Caco-2 (cell line): ENCODE results near the gene NPIPA7. TPM values are rescaled to one million over a fixed set of nuclear protein-coding genes. Genes with fewer than 3 reads are reported as not detected.
"Not testable (repeated sequence)": the region's sequence is repeated elsewhere in the genome, so short reads cannot be mapped to it uniquely, and the experiment has no call there.

Experiments
- BruUV-seq: library from RNA; stranded (reverse); fragments of 400-500 nt; replicated peaks from 2 replicates; lab custom pipeline; 2021; lab: Mats Ljungman, UMichigan
- CTCF ChIA-PET: fragments of 300-600 bp; sonication (Branson Sonifier 250); formaldehyde crosslinking; loops from one replicate; lab custom pipeline; 2022; ENCODE audit warnings: antibody characterized with exemption; lab: Charles Lee
- POLR2A ChIA-PET: fragments of 300-600 bp; sonication (Branson Sonifier 250); formaldehyde crosslinking; loops from one replicate; lab custom pipeline; 2022; ENCODE audit warnings: antibody characterized with exemption; lab: Charles Lee
- DNase-seq, 2 experiments: peaks; one replicate each; pipeline versions ENCODE4 v3.0.0 to v3.0.0-alpha.2; 2020 to 2022
- H3K27me3 ChIP-seq: replicated peaks from 2 replicates; pipeline ENCODE4 v1.6.0; 2011; ENCODE audit warnings: low read length; ENCODE audit not compliant: control insufficient read depth, insufficient read depth
- H3K36me3 ChIP-seq: 2 replicates; pipeline ENCODE4 v1.5.1; 2011; ENCODE audit warnings: low read length; ENCODE audit not compliant: control insufficient read depth, insufficient read depth
- H3K4me1 ChIP-seq: fragments of 250-450 bp; sonication (Bioruptor Pico); 2 replicates; pipeline ENCODE4 v1.5.1; 2020; ENCODE audit warnings: mild to moderate bottlenecking
- H3K4me3 ChIP-seq: 2 replicates; pipeline ENCODE4 v1.5.1; 2011; ENCODE audit warnings: low read depth, mild to moderate bottlenecking, control low read depth, low read length
- H3K9me3 ChIP-seq: fragments of 250-450 bp; sonication (Bioruptor Pico); 2 replicates; pipeline ENCODE4 v1.5.1; 2020; ENCODE audit warnings: mild to moderate bottlenecking, moderate library complexity
- H3K27ac Mint-ChIP-seq: one replicate; pipeline ENCODE4 v1.8.0; 2022; ENCODE audit warnings: mixed read lengths; ENCODE audit not compliant: unreplicated experiment
- H3K27me3 Mint-ChIP-seq: one replicate; pipeline ENCODE4 v1.8.0; 2022; ENCODE audit warnings: mixed read lengths; ENCODE audit not compliant: insufficient read depth, unreplicated experiment
- H3K36me3 Mint-ChIP-seq: one replicate; pipeline ENCODE4 v1.8.0; 2022; ENCODE audit warnings: mild to moderate bottlenecking, mixed read lengths; ENCODE audit not compliant: insufficient read depth, unreplicated experiment
- H3K4me1 Mint-ChIP-seq: one replicate; pipeline ENCODE4 v1.8.0; 2022; ENCODE audit warnings: low read depth, mixed read lengths; ENCODE audit not compliant: unreplicated experiment
- H3K4me3 Mint-ChIP-seq: one replicate; pipeline ENCODE4 v1.8.0; 2022; ENCODE audit warnings: mild to moderate bottlenecking, moderate library complexity, mixed read lengths; ENCODE audit not compliant: unreplicated experiment
- H3K9me3 Mint-ChIP-seq: one replicate; pipeline ENCODE4 v1.8.0; 2022; ENCODE audit warnings: mixed read lengths; ENCODE audit not compliant: unreplicated experiment
- intact Hi-C: fragments of 100-400 bp; cut with micrococcal nuclease; formaldehyde crosslinking; loops from one replicate; pipeline ENCODE4 v1.10.0; 2022; ENCODE audit not compliant: unreplicated experiment
- total RNA-seq: library from RNA; stranded (reverse); gene quantifications from 2 replicates; pipeline ENCODE4 v1.2.3, GENCODE V29; 2022

NPIPA7 gene
- total RNA-seq, 1 experiment from 2014 or later: 3.4 TPM

- POLR2A ChIA-PET, intact Hi-C loops, H3K9me3 ChIP-seq: not testable (repeated sequence)
These were observed 38.1 kb downstream of the NPIPA7 start for GRCh38 chr16:16417071-16417470.

GRCh38 chr16:16417914-16418544 lies 39.1 kb downstream of the NPIPA7 start:
- POLR2A ChIA-PET, CTCF ChIA-PET, H3K9me3 ChIP-seq, BruUV-seq, DNase-seq, H3K36me3 ChIP-seq, H3K27me3 ChIP-seq, H3K4me1 ChIP-seq, H3K27ac Mint-ChIP-seq, H3K27me3 Mint-ChIP-seq, H3K4me3 Mint-ChIP-seq, H3K4me1 Mint-ChIP-seq, intact Hi-C loops, H3K36me3 Mint-ChIP-seq, H3K9me3 Mint-ChIP-seq, H3K4me3 ChIP-seq: not testable (repeated sequence)

More at GRCh38 chr16:16417071-16417470, 38.1 kb downstream of the NPIPA7 start:
- H3K4me3 ChIP-seq, H3K36me3 ChIP-seq, H3K27me3 ChIP-seq, H3K36me3 Mint-ChIP-seq, BruUV-seq, H3K4me1 ChIP-seq, H3K9me3 Mint-ChIP-seq, H3K4me1 Mint-ChIP-seq, H3K4me3 Mint-ChIP-seq, H3K27ac Mint-ChIP-seq, CTCF ChIA-PET, H3K27me3 Mint-ChIP-seq, DNase-seq: not testable (repeated sequence)

- H3K9me3 Mint-ChIP-seq, H3K27ac Mint-ChIP-seq, H3K9me3 ChIP-seq, H3K36me3 Mint-ChIP-seq, H3K27me3 ChIP-seq, POLR2A ChIA-PET, H3K36me3 ChIP-seq, BruUV-seq, DNase-seq, H3K27me3 Mint-ChIP-seq, H3K4me1 Mint-ChIP-seq, CTCF ChIA-PET, H3K4me3 Mint-ChIP-seq, intact Hi-C loops, H3K4me1 ChIP-seq, H3K4me3 ChIP-seq: not testable (repeated sequence)
These were observed 41.6 kb downstream of the NPIPA7 start for GRCh38 chr16:16420515-16420914.

- BruUV-seq, H3K4me1 ChIP-seq, H3K36me3 Mint-ChIP-seq, H3K9me3 Mint-ChIP-seq, CTCF ChIA-PET, H3K27me3 Mint-ChIP-seq, H3K27ac Mint-ChIP-seq, POLR2A ChIA-PET, H3K4me1 Mint-ChIP-seq, H3K4me3 Mint-ChIP-seq, H3K4me3 ChIP-seq, H3K36me3 ChIP-seq, H3K9me3 ChIP-seq, DNase-seq, H3K27me3 ChIP-seq, intact Hi-C loops: not testable (repeated sequence)
These were observed 46.2 kb downstream of the NPIPA7 start for GRCh38 chr16:16425146-16425545.

- DNase-seq, H3K9me3 ChIP-seq, H3K9me3 Mint-ChIP-seq, H3K36me3 Mint-ChIP-seq, H3K27ac Mint-ChIP-seq, H3K4me3 Mint-ChIP-seq, H3K4me3 ChIP-seq, H3K4me1 Mint-ChIP-seq, intact Hi-C loops, H3K36me3 ChIP-seq, H3K27me3 ChIP-seq, CTCF ChIA-PET, POLR2A ChIA-PET, BruUV-seq, H3K27me3 Mint-ChIP-seq, H3K4me1 ChIP-seq: not testable (repeated sequence)
These were observed 52.2 kb downstream of the NPIPA7 start for GRCh38 chr16:16431135-16431534.

GRCh38 chr16:16434711-16435110 lies 55.8 kb downstream of the NPIPA7 start:
- H3K36me3 ChIP-seq, H3K27ac Mint-ChIP-seq, H3K4me3 ChIP-seq, H3K4me3 Mint-ChIP-seq, H3K36me3 Mint-ChIP-seq, H3K9me3 ChIP-seq, CTCF ChIA-PET, POLR2A ChIA-PET, H3K9me3 Mint-ChIP-seq, intact Hi-C loops, H3K27me3 Mint-ChIP-seq, DNase-seq, BruUV-seq, H3K27me3 ChIP-seq, H3K4me1 Mint-ChIP-seq, H3K4me1 ChIP-seq: not testable (repeated sequence)

- H3K36me3 Mint-ChIP-seq, H3K9me3 Mint-ChIP-seq, CTCF ChIA-PET, H3K27ac Mint-ChIP-seq, DNase-seq, H3K9me3 ChIP-seq, H3K4me1 ChIP-seq, H3K4me3 Mint-ChIP-seq, H3K27me3 ChIP-seq, H3K4me1 Mint-ChIP-seq, BruUV-seq, intact Hi-C loops, H3K36me3 ChIP-seq, POLR2A ChIA-PET, H3K27me3 Mint-ChIP-seq, H3K4me3 ChIP-seq: not testable (repeated sequence)
These were observed 62.5 kb downstream of the NPIPA7 start for GRCh38 chr16:16441401-16441800.
